ENCODE data around the gene PLEK.
"Not testable (repeated sequence)": the region's sequence is repeated elsewhere in the genome, so short reads cannot be mapped to it uniquely, and the experiment has no call there.

PLEK gene

GRCh38 chr2:68365087-68365486, at the start of gene PLEK:
Gene PLEK, plus strand, starts transcription at chr2:68365282. Its CDS starts 70 bp downstream, at chr2:68365352.
- in situ Hi-C loops (cut with HindIII; ENCODE audit: low sequenced_read_pairs), result no loop called here

GRCh38 chr2:68316111-68316510, 49.0 kb upstream of the PLEK start:
- in situ Hi-C loops (cut with HindIII; ENCODE audit: low sequenced_read_pairs), result no loop called here

DNA sequence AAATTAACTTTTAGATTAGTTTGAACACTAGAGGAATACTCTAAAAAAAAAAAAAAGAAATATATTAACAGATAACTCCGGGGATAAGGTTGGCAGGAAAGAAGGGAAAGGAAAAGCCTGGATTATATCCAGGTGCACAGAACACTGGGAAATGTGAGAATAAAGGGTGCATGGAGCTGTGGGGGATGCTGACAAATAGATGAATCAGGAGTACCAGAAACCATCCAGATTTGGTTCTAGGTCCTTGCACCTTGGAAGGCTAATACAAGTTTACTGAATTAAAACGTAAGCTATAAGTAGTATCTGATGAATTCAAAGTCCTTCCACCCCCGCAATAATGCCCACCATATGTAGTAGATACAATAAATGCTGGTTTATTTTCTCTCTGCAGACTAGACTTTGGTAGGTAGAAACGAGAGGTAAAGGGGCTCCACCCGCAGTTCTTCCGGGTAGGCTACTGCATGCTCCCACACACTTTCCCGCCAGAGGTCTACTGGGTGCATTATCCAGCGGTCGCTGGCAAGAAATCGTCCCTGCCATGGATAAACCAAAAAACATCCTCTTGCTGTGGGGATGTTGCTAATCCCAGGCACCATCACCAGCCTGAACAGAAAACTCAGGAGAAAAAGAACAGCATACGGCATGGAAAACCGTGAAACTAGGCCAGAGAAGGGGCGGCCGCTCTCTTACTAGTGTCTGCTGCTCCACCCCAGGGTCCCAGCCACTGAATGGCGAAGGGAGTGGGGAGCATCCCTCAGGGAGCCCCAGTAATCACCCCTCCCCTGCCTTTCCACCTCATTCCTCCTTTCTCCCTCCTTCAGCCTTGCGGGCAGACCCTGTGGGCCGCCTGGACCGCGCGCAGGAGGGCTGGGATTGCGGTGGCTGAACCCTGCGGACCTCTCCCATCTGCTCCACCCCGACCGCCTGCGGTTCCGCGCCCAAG, 46.8 kb upstream of the PLEK start:
- in situ Hi-C loops (cut with HindIII; ENCODE audit: low sequenced_read_pairs), result no loop called here

GRCh38 chr2:68318914-68319397, 46.1 kb upstream of the PLEK start:
- in situ Hi-C loops (cut with HindIII; ENCODE audit: low sequenced_read_pairs), result no loop called here

DNA sequence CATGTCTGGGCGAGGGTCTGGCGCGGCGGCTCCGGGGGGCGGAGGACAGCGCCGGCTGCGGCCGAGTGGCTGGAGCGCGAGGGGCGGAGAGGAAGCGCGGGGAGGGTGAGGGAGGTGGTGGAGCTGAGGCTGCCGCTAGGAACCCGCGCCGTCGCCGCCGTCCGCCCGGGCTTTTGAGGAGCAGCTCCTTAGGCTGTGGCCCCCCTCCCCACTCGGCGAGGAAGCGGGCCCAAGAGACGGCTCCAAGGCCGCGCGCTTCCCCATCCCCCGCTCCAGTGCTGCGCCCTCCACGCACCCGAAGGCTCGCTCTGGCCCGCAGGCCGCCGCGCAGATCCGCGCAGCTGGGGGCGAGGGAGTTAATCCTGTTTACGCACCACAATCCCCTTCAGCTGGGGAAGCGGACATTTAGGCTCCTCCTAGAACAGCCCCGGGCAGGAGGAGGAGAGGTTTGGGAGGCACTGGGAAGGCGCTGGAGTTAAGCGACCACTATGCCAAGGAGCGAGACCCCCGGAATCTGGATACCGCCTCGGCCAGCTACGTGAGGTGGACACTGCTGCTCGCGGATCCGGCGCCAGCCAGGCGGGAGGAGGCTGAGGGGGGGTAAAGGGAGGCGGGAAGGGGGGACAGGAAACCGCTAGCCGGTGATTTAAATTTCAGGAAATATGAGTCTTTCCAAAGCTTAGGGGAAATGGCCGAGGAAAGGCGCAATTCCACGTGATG, 45.5 kb upstream of the PLEK start, which contains the start of gene CNRIP1:
Gene CNRIP1, minus strand, starts transcription at position 552 of the 720 bp plus-strand sequence. Its CDS starts 549 bp downstream, at position 3.
- in situ Hi-C loops (cut with HindIII; ENCODE audit: low sequenced_read_pairs), result no loop called here

GRCh38 chr2:68320118-68320641, 44.9 kb upstream of the PLEK start:
- in situ Hi-C loops (cut with HindIII; ENCODE audit: low sequenced_read_pairs), result no loop called here

GRCh38 chr2:68325056-68325455, 40.0 kb upstream of the PLEK start:
- in situ Hi-C loops (cut with HindIII; ENCODE audit: low sequenced_read_pairs), result no loop called here

DNA sequence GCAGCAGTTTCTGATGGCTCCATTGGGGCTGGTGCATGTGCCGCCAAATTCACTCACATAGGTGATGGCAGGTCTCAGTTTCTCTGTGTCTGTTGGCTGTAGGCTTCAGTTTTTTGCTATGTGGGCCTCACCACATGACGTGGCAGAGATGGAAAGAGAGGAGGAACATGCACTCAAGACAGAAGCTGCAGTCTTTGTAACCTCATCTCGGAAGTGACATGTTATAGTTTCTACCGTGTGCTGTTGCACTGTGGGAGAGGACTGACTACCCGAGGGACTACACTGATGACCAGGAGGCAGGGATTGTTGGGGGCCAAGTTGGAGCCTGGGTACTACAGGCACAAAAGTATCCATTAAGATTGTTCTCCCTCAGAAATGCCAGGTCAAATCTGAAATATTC, 36.2 kb upstream of the PLEK start:
- in situ Hi-C loops (cut with HindIII; ENCODE audit: low sequenced_read_pairs), result no loop called here

- in situ Hi-C loops (cut with HindIII; ENCODE audit: low sequenced_read_pairs), result no loop called here
Measured at GRCh38 chr2:68330691-68331090, 34.4 kb upstream of the PLEK start.

DNA sequence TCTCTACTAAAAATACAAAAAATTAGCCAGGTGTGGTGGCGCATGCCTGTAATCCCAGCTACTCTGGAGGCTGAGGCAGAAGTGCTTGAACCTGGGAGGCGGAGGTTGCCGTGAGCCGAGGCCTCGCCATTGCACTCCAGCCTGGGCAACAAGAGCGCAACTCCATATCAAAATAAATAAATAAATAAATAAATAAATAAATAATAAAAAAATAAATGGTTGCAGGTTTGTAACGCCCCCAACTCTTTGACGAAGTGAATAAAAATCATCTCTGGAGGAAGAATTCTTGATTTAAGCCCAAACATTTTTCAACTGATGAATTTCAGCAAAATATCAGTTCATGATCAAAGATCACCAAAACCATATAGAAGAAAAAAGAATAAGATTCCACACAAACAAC, 32.1 kb upstream of the PLEK start:
- in situ Hi-C loops (cut with HindIII; ENCODE audit: low sequenced_read_pairs), result no loop called here

DNA sequence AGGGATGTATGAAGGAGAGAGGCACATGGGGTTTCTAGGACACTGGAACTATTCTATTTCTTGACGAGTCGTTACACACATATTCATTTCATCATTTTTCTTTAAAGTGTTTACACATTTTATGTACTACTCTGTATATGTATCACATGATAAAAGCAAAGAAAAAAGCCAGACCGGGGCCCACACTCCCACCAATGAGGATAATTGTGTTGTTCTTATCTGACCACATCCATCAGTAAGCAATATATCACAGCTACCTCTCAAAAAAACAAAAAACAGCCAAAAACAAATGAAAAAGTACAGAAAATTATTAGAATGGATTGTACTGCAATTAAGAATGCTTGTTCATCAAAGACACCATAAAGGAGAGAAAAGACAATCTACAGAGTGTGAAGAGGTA, 31.2 kb upstream of the PLEK start:
- in situ Hi-C loops (cut with HindIII; ENCODE audit: low sequenced_read_pairs), result no loop called here

DNA sequence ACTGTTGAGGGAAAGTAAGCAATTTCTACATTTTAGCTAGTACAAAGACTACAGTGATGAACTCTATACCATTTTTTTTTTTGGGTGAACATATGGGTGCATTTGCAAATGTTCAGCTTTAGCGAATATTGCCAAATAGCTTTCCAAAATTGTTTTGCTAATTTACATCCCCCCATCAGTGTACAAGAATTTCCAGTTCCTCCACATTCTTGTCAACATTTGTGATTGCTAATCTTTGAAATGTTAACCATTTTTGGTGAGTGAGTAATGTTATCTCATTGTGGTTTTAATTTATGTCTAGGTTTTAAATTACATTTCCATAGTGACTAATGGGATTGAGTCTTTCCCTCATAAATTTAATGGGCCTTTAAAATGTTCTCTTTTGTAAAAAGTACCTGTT, 28.9 kb upstream of the PLEK start:
- in situ Hi-C loops (cut with HindIII; ENCODE audit: low sequenced_read_pairs), result no loop called here

DNA sequence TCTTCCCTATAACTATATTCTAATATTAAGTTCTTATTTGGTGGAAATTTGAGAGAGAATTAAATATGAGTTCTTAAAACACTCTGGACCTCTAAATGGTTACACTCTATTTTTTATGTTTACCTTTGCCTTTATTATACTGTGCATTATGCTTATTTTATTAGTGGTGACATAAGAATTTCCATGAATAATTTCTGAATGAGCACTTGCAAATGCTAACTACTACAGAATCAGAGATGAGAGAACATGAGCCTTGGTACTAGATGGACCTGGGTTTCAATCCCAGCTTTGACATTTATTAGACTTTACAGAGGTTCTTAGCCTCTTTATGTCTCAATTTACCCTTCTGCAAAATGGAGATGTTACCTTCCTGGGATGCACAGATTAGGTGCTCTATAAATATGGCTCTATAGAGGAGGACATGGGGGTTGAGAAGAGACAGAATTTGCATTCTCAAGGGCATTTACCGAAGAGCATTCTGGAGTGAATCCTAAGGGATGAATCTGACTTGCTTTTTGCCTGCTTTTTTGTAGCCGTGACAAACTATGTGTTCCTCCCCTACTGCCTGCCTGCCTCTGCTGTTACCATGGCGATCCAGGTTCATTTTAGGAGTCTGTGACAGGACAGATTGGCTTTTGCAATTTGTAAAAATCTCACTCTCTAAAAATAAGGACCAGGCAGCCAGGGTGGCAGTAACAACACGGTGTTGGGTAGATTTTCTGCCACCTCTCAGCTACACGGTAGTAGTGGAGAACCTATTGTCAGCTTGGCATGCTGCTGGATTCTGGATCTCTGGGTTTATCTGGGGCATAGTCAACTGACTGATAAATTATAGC, 24.6 kb upstream of the PLEK start:
- in situ Hi-C loops (cut with HindIII; ENCODE audit: low sequenced_read_pairs), result loop anchor here (5.0 kb wide), 1 partner anchor 52 kb away; no protein-coding TSS in a partner anchor

- in situ Hi-C loops (cut with HindIII; ENCODE audit: low sequenced_read_pairs), result loop anchor here (5.0 kb wide), 1 partner anchor 51 kb away; no protein-coding TSS in a partner anchor
Measured at GRCh38 chr2:68341062-68341329, 24.1 kb upstream of the PLEK start.

GRCh38 chr2:68341583-68341982, 23.5 kb upstream of the PLEK start:
- in situ Hi-C loops (cut with HindIII; ENCODE audit: low sequenced_read_pairs), result loop anchor here (5.0 kb wide), 1 partner anchor 51 kb away; no protein-coding TSS in a partner anchor

GRCh38 chr2:68342470-68342869, 22.6 kb upstream of the PLEK start:
- in situ Hi-C loops (cut with HindIII; ENCODE audit: low sequenced_read_pairs), result loop anchor here (5.0 kb wide), 1 partner anchor 50 kb away; no protein-coding TSS in a partner anchor

DNA sequence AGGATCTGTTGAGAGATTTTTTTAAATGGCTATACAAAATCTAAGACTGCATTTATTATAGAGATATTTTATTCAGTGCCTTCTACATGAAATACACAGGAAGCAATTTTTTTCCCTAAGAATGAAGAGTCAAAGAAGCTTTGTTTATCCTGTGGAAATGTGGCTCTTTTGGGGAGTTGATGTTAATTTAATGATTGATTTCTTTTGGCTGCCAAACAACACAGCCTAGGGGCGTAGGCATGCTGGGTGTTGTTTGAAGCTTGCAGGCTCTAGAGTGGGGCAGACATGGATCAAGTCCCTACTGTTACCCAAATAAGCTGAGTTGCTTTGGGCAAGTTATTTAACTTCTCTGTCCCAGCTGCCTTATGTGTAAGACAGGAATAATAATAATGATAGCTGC, 21.1 kb upstream of the PLEK start:
- in situ Hi-C loops (cut with HindIII; ENCODE audit: low sequenced_read_pairs), result loop anchor here (5.0 kb wide), 1 partner anchor 48 kb away; no protein-coding TSS in a partner anchor

- in situ Hi-C loops (cut with HindIII; ENCODE audit: low sequenced_read_pairs), result no loop called here
Measured at GRCh38 chr2:68345129-68345875, 19.8 kb upstream of the PLEK start.

DNA sequence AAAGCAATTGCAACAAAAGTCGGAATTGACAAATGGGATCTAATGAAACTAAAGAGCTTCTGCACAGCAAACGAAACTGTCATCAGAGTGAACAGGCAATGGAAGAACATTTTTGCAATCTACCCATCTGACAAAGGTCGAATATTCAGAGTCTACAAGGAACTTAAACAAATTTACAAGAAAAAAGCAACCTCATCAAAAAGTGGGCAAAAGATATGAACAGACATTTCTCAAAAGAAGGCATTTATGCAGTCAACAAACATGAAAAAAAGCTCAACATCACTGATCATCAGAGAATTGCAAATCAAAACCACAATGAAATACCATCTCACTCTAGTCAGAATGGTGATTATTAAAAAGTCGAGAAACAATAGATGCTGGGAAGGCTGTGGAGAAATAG, 16.0 kb upstream of the PLEK start:
- in situ Hi-C loops (cut with HindIII; ENCODE audit: low sequenced_read_pairs), result not testable (repeated sequence)

DNA sequence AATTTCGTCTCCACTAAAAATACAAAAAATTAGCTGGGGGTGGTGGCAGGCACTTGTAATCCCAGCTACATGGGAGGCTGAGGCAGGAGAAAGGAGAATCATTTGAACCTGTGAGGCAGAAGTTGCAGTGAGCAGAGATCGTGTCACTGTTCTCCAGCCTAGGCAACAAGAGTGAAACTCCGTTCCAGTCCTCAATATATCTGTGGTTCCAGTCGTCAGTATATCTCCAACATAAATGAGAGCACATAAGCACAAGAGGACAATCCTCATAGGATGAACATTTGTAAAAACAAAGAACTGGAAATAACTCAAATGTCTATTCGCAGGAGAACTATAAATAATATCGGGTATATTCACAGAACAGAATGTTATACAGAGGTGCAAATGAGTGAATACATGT, 13.1 kb upstream of the PLEK start:
- in situ Hi-C loops (cut with HindIII; ENCODE audit: low sequenced_read_pairs), result no loop called here
